K562 (cell line): ENCODE measurements around the gene SMAD3. TPM values are rescaled to one million over a fixed set of nuclear protein-coding genes. Genes with fewer than 3 reads are reported as not detected.

Experiments
- CXXC5 ChIP-seq: fragments of 250-450 bp; sonication (Bioruptor Pico); IDR thresholded peaks from 2 replicates; pipeline ENCODE4 v1.8.0; 2022; ENCODE audit warnings: inconsistent platforms, mild to moderate bottlenecking, moderate library complexity
- GATAD2B ChIP-seq: fragments of 450-650 bp; IDR thresholded peaks from 2 replicates; pipeline ENCODE4 v1.6.1; 2017; ENCODE audit warnings: mild to moderate bottlenecking, borderline replicate concordance
- HDAC2 ChIP-seq: fragments of 450-650 bp; IDR thresholded peaks from 2 replicates; pipeline ENCODE4 v1.6.1; 2016; ENCODE audit warnings: mild to moderate bottlenecking
- ILF3 ChIP-seq: fragments of 450-650 bp; IDR thresholded peaks from 2 replicates; pipeline ENCODE4 v1.6.1; 2018; ENCODE audit warnings: antibody characterized with exemption, mild to moderate bottlenecking, moderate library complexity, borderline replicate concordance
- L3MBTL2 ChIP-seq: fragments of 450-650 bp; IDR thresholded peaks from 2 replicates; pipeline ENCODE4 v1.6.1; 2016; ENCODE audit warnings: mild to moderate bottlenecking, moderate library complexity
- MBD1 ChIP-seq: fragments of 250-450 bp; sonication (Bioruptor Pico); IDR thresholded peaks from 2 replicates; pipeline ENCODE4 v1.8.0; 2022; ENCODE audit warnings: inconsistent platforms
- NFYB ChIP-seq: IDR thresholded peaks from 2 replicates; pipeline ENCODE4 v1.6.1; 2011; ENCODE audit warnings: mild to moderate bottlenecking, moderate library complexity; ENCODE audit not compliant: insufficient read length; ENCODE audit errors: extremely low read depth
- NR3C1 ChIP-seq: sonication (generic); formaldehyde crosslinking; IDR thresholded peaks from 2 replicates; pipeline ENCODE4 v1.8.1; 2022; ENCODE audit warnings: missing genetic modification reagents
- PCBP1 ChIP-seq: fragments of 200-400 bp; formaldehyde crosslinking; IDR thresholded peaks from 2 replicates; pipeline ENCODE4 v1.6.1; 2018; ENCODE audit warnings: mild to moderate bottlenecking, low read depth, low read length; ENCODE audit not compliant: poor library complexity, severe bottlenecking
- PHB ChIP-seq: fragments of 250-450 bp; sonication (Bioruptor Pico); IDR thresholded peaks from 2 replicates; pipeline ENCODE4 v1.5.0; 2021
- POLR2G ChIP-seq: fragments of 200-400 bp; formaldehyde crosslinking; IDR thresholded peaks from 2 replicates; pipeline ENCODE4 v1.6.1; 2017; ENCODE audit warnings: low read depth, mild to moderate bottlenecking, antibody characterized with exemption, low read length, moderate library complexity
- PTBP1 ChIP-seq: fragments of 200-400 bp; formaldehyde crosslinking; IDR thresholded peaks from 2 replicates; pipeline ENCODE4 v1.6.1; 2017; ENCODE audit warnings: low read depth, low read length
- RB1 ChIP-seq: fragments of 450-650 bp; IDR thresholded peaks from 2 replicates; pipeline ENCODE4 v1.6.1; 2017; ENCODE audit warnings: low read depth, mild to moderate bottlenecking
- RUNX1 ChIP-seq: sonication (generic); IDR thresholded peaks from 2 replicates; pipeline ENCODE4 v1.6.1; 2016; ENCODE audit warnings: antibody characterized with exemption, low read depth
- TEAD2 ChIP-seq: fragments of 450-650 bp; IDR thresholded peaks from 2 replicates; pipeline ENCODE4 v1.6.1; 2016; ENCODE audit warnings: missing genetic modification characterization, control low read depth, missing compliant biosample characterization
- TFAM ChIP-seq: fragments of 250-450 bp; sonication (Bioruptor Pico); conservative IDR thresholded peaks from 2 replicates; pipeline ENCODE4 v1.5.0; 2021; ENCODE audit warnings: mild to moderate bottlenecking, moderate library complexity
- TGIF2 ChIP-seq: sonication (generic); formaldehyde crosslinking; IDR thresholded peaks from 2 replicates; pipeline ENCODE4 v1.8.1; 2022; ENCODE audit warnings: mild to moderate bottlenecking, missing genetic modification reagents, moderate library complexity
- USF2 ChIP-seq: sonication (generic); formaldehyde crosslinking; IDR thresholded peaks from 2 replicates; pipeline ENCODE4 v1.5.0; 2020; ENCODE audit warnings: missing genetic modification reagents
- ZKSCAN3 ChIP-seq: fragments of 250-450 bp; sonication (Bioruptor Pico); IDR thresholded peaks from 2 replicates; pipeline ENCODE4 v1.4.0; 2020
- ZMIZ1 ChIP-seq, 2 experiments: fragments of 150-350 bp in 1 of 2; IDR thresholded peaks; 2 replicates each; pipeline ENCODE4 v1.6.1; 2012 to 2016; ENCODE audit warnings: low read depth in 2 of 2, low read length in 2 of 2, mild to moderate bottlenecking in 1 of 2, moderate library complexity in 1 of 2
- ZNF263 ChIP-seq: sonication (generic); formaldehyde crosslinking; IDR thresholded peaks from 2 replicates; pipeline ENCODE4 v1.8.0; 2022; ENCODE audit warnings: mild to moderate bottlenecking, missing genetic modification reagents, borderline replicate concordance
- ZNF354B ChIP-seq: fragments of 250-450 bp; sonication (Bioruptor Pico); IDR thresholded peaks from 2 replicates; pipeline ENCODE4 v1.4.0; 2020
- ZNF41 ChIP-seq: fragments of 250-450 bp; sonication (Bioruptor Pico); conservative IDR thresholded peaks from 2 replicates; pipeline ENCODE4 v1.4.0; 2020; ENCODE audit warnings: mild to moderate bottlenecking
- ZNF436 ChIP-seq: fragments of 250-450, 450-650 bp; sonication (Bioruptor Pico); formaldehyde crosslinking; IDR thresholded peaks from 2 replicates; pipeline ENCODE4 v1.7.0; 2020; ENCODE audit warnings: mild to moderate bottlenecking
- ZNF830 ChIP-seq: fragments of 250-450 bp; sonication (Bioruptor Pico); IDR thresholded peaks from 2 replicates; pipeline ENCODE4 v1.5.0; 2021; ENCODE audit warnings: mild to moderate bottlenecking
- polyA plus RNA-seq, 8 experiments: library from polyadenylated mRNA; depleted of rRNA in 4 of 8; stranded (reverse) in 5 of 8; unstranded in 3 of 8; fragments of >200 nt; fragmentation: Nextera tagmentation in 2 of 8; fragmentation: Illumina TruSeq in 1 of 8; extraction: Ambion mirVana in 2 of 8; extraction: Trizol in 1 of 8; gene quantifications; 2 replicates each; pipeline versions ENCODE4 v1.2.1 to v1.2.3, GENCODE V29; 2011 to 2014; ENCODE audit warnings: inconsistent platforms in 1 of 8, missing spikeins in 1 of 8
- total RNA-seq, 7 experiments: library from RNA; depleted of rRNA in 6 of 7; stranded (reverse); fragments of >200 nt in 6 of 7; fragmentation: Illumina TruSeq in 2 of 7; extraction: Trizol in 2 of 7; gene quantifications; 2 replicates each; pipeline versions ENCODE4 v1.2.1 to v1.2.3, GENCODE V29; 2011 to 2021; ENCODE audit warnings: low replicate concordance in 1 of 7

SMAD3 gene
- total and polyA plus RNA-seq, 9 of the 15 experiments (the other 6 are each of a cell fraction or from before 2014, with no cell fraction given) = 4.3 to 39.2 (median 11.1) TPM

GRCh38 chr15:67076147-67076843 lies 10.9 kb downstream of the SMAD3 start (continued):
- TF ChIP-seq ZNF354B (CRISPR knock-in tag) = no peak
- no peak for TF ChIP-seq NR3C1 (CRISPR knock-in tag)
- no peak for TF ChIP-seq GATAD2B
- no peak for TF ChIP-seq MBD1 (CRISPR knock-in tag)
- peak; percentile 60; the same call in 1 of the 2 replicates for TF ChIP-seq ZNF263 (CRISPR knock-in tag)
- TF ChIP-seq ILF3 = no peak
- peak; percentile 64 for TF ChIP-seq CXXC5 (CRISPR knock-in tag)
- no peak for TF ChIP-seq USF2 (CRISPR knock-in tag)
- TF ChIP-seq POLR2G = no peak
- no peak for TF ChIP-seq TGIF2 (CRISPR knock-in tag)
- TF ChIP-seq ZNF436 (CRISPR knock-in tag) = no peak
- no peak for TF ChIP-seq RUNX1
- no peak for TF ChIP-seq PCBP1
- peak; percentile 91 for TF ChIP-seq L3MBTL2
- TF ChIP-seq PTBP1 = no peak
- no peak for TF ChIP-seq RB1
- no peak for TF ChIP-seq NFYB
- 0 out of 2 replicates have a peak, but pooled peaks have one; percentile 46 for TF ChIP-seq HDAC2
- TF ChIP-seq ZNF41 (CRISPR knock-in tag) = no peak
- no peak for TF ChIP-seq TFAM (CRISPR knock-in tag)
- peak in 1 of 2 experiments; percentile 40; a peak in 1 of 4 replicates for TF ChIP-seq ZMIZ1 (IDR thresholded peaks at IDR 0.05; ENCODE audit: low read depth in 2 of 2, low read length in 2 of 2)
- no peak for TF ChIP-seq PHB (CRISPR knock-in tag)
- no peak for TF ChIP-seq TEAD2 (tag)
- no peak for TF ChIP-seq ZNF830
- TF ChIP-seq ZKSCAN3 (CRISPR knock-in tag) = no peak
